WTC11 (cell line): ENCODE data around the gene DOCK7. TPM values are rescaled to one million over a fixed set of nuclear protein-coding genes. Genes with fewer than 3 reads are reported as not detected.

Source experiments
- ATAC-seq: fragments of 200-7000 bp; cut with Tn5 transposase; 2 replicates; pipeline ENCODE4 v1.10.0; 2021; ENCODE audit warnings: mild to moderate bottlenecking, moderate library complexity
- CTCF ChIA-PET: fragments of 300-600 bp; sonication (Branson Sonifier 250); formaldehyde crosslinking; loops from one replicate; lab custom pipeline; 2021; ENCODE audit warnings: antibody characterized with exemption; lab: Charles Lee
- POLR2A ChIA-PET: fragments of 350-600 bp; sonication (Branson Sonifier 250); formaldehyde crosslinking; loops from one replicate; lab custom pipeline; 2021; ENCODE audit warnings: antibody characterized with exemption; lab: Charles Lee
- DNase-seq: peaks from one replicate; pipeline ENCODE4 v3.0.0; 2021; ENCODE audit warnings: low spot score
- H3K27ac Mint-ChIP-seq: 2 replicates; pipeline ENCODE4 v1.8.0; 2021; ENCODE audit warnings: mixed read lengths
- H3K27me3 Mint-ChIP-seq: 2 replicates; pipeline ENCODE4 v1.8.0; 2021; ENCODE audit warnings: low read depth, mild to moderate bottlenecking, moderate library complexity, mixed read lengths
- H3K36me3 Mint-ChIP-seq: 2 replicates; pipeline ENCODE4 v1.8.0; 2021; ENCODE audit warnings: mixed read lengths
- H3K4me1 Mint-ChIP-seq: 2 replicates; pipeline ENCODE4 v1.8.0; 2022; ENCODE audit warnings: mixed read lengths
- H3K4me3 Mint-ChIP-seq: 2 replicates; pipeline ENCODE4 v1.8.0; 2021; ENCODE audit warnings: mild to moderate bottlenecking, moderate library complexity, mixed read lengths
- H3K9me3 Mint-ChIP-seq: 2 replicates; pipeline ENCODE4 v1.8.0; 2021; ENCODE audit warnings: mixed read lengths
- ATF3 ChIP-seq: sonication (generic); formaldehyde crosslinking; conservative IDR thresholded peaks from 2 replicates; pipeline ENCODE4 v1.8.1; 2022; ENCODE audit warnings: mild to moderate bottlenecking, missing genetic modification reagents
- ETV6 ChIP-seq: sonication (generic); formaldehyde crosslinking; IDR thresholded peaks from 2 replicates; pipeline ENCODE4 v1.8.1; 2022; ENCODE audit warnings: mild to moderate bottlenecking, missing genetic modification reagents
- GRHL2 ChIP-seq: fragments of 250-450 bp; sonication (Bioruptor Pico); IDR thresholded peaks from 2 replicates; pipeline ENCODE4 v1.8.0; 2022; ENCODE audit warnings: mild to moderate bottlenecking, moderate library complexity; ENCODE audit not compliant: insufficient replicate concordance, severe bottlenecking
- IRF2 ChIP-seq: sonication (generic); formaldehyde crosslinking; IDR thresholded peaks from 2 replicates; pipeline ENCODE4 v1.8.0; 2022; ENCODE audit warnings: low read depth, missing genetic modification reagents, borderline replicate concordance
- KAT7 ChIP-seq: sonication (generic); formaldehyde crosslinking; IDR thresholded peaks from 2 replicates; pipeline ENCODE4 v1.8.1; 2023; ENCODE audit warnings: missing genetic modification reagents, mild to moderate bottlenecking, borderline replicate concordance
- NFATC4 ChIP-seq: fragments of 250-450 bp; sonication (Bioruptor Pico); IDR thresholded peaks from 2 replicates; pipeline ENCODE4 v1.9.0; 2021; ENCODE audit warnings: mild to moderate bottlenecking
- NFE2L1 ChIP-seq: sonication (generic); formaldehyde crosslinking; IDR thresholded peaks from 2 replicates; pipeline ENCODE4 v1.8.1; 2023; ENCODE audit warnings: missing genetic modification reagents
- NFYB ChIP-seq: sonication (generic); formaldehyde crosslinking; conservative IDR thresholded peaks from 2 replicates; pipeline ENCODE4 v1.8.0; 2022; ENCODE audit warnings: low read depth, missing genetic modification reagents
- PRDM15 ChIP-seq: sonication (generic); formaldehyde crosslinking; IDR thresholded peaks from 2 replicates; pipeline ENCODE4 v1.8.0; 2022; ENCODE audit warnings: missing genetic modification reagents
- RORB ChIP-seq: fragments of 250-450 bp; sonication (Bioruptor Pico); IDR thresholded peaks from 2 replicates; pipeline ENCODE4 v1.9.0; 2021; ENCODE audit warnings: mild to moderate bottlenecking
- STAT6 ChIP-seq: sonication (generic); formaldehyde crosslinking; conservative IDR thresholded peaks from 2 replicates; pipeline ENCODE4 v1.8.1; 2023; ENCODE audit warnings: mild to moderate bottlenecking, low read depth, missing genetic modification reagents, moderate library complexity
- TEAD1 ChIP-seq: sonication (generic); formaldehyde crosslinking; IDR thresholded peaks from 2 replicates; pipeline ENCODE4 v1.8.0; 2022; ENCODE audit warnings: mild to moderate bottlenecking, missing genetic modification reagents
- TP53 ChIP-seq: sonication (generic); formaldehyde crosslinking; IDR thresholded peaks from 2 replicates; pipeline ENCODE4 v1.8.1; 2023; ENCODE audit warnings: mild to moderate bottlenecking, missing genetic modification reagents
- ZNF512 ChIP-seq: sonication (generic); formaldehyde crosslinking; IDR thresholded peaks from 2 replicates; pipeline ENCODE4 v1.8.1; 2022; ENCODE audit warnings: missing genetic modification reagents, borderline replicate concordance
- ZNF532 ChIP-seq: fragments of 250-450 bp; sonication (Bioruptor Pico); IDR thresholded peaks from 2 replicates; pipeline ENCODE4 v1.9.0; 2021; ENCODE audit warnings: mild to moderate bottlenecking, borderline replicate concordance
- total RNA-seq: library from RNA; stranded (reverse); gene quantifications from 3 replicates; pipeline ENCODE4 v1.2.3, GENCODE V29; 2021
- TF ChIP-seq, protein P1 (sequence below): fragments of 250-450 bp; sonication (Bioruptor Pico); IDR thresholded peaks from 2 replicates; pipeline ENCODE4 v1.9.0; 2021; ENCODE audit warnings: mild to moderate bottlenecking
- TF ChIP-seq, protein P2 (sequence below): sonication (generic); formaldehyde crosslinking; IDR thresholded peaks from 2 replicates; pipeline ENCODE4 v1.8.0; 2022; ENCODE audit warnings: mild to moderate bottlenecking, missing genetic modification reagents
- TF ChIP-seq, protein P3 (sequence below): sonication (generic); formaldehyde crosslinking; IDR thresholded peaks from 2 replicates; pipeline ENCODE4 v1.8.1; 2023; ENCODE audit warnings: mild to moderate bottlenecking, missing genetic modification reagents, moderate library complexity
- TF ChIP-seq, protein P4 (sequence below): sonication (generic); formaldehyde crosslinking; IDR thresholded peaks from 2 replicates; pipeline ENCODE4 v1.8.1; 2023; ENCODE audit warnings: mild to moderate bottlenecking, missing genetic modification reagents, moderate library complexity
- TF ChIP-seq, protein P5 (sequence below): sonication (generic); formaldehyde crosslinking; IDR thresholded peaks from 2 replicates; pipeline ENCODE4 v1.8.1; 2022; ENCODE audit warnings: mild to moderate bottlenecking, moderate library complexity, missing genetic modification reagents

The DOCK7 gene
- total RNA-seq, 1 experiment from 2014 or later, result 34.2 TPM

DNA sequence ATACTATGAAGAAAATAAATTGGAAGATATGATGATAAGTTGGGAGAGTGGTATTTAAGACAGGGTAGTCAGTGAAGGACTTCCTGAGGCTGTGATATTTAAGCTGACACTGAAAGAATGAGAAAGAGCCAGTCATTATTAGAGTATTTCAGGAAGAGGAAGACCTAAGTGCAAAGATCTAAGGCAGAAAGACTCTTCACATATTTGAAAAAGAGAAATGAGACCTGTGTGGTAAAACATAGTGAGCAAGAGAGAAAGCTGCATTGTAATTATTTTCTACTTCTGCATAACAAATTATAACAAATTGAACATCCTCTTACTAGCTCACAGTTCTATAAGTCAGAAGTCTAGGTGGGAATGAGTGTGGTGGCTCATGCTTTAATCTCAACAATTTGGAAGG lies 34.6 kb upstream of the DOCK7 start:
- DNase-seq, result no peak
- TF ChIP-seq ZNF512 (CRISPR knock-in tag) (no peak), PRDM15 (CRISPR knock-in tag) (no peak), GRHL2 (CRISPR knock-in tag) (no peak), NFYB (CRISPR knock-in tag) (no peak), TEAD1 (CRISPR knock-in tag) (no peak), IRF2 (CRISPR knock-in tag) (no peak), RORB (CRISPR knock-in tag) (no peak), NFE2L1 (CRISPR knock-in tag) (no peak), ZNF532 (no peak), KAT7 (CRISPR knock-in tag) (no peak), TP53 (CRISPR knock-in tag) (no peak), ETV6 (no peak), ATF3 (CRISPR knock-in tag) (no peak), STAT6 (CRISPR knock-in tag) (no peak), NFATC4 (no peak)
- TF ChIP-seq, protein P1, sequence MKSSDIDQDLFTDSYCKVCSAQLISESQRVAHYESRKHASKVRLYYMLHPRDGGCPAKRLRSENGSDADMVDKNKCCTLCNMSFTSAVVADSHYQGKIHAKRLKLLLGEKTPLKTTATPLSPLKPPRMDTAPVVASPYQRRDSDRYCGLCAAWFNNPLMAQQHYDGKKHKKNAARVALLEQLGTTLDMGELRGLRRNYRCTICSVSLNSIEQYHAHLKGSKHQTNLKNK (CRISPR knock-in tag), result no peak
- TF ChIP-seq, protein P2, sequence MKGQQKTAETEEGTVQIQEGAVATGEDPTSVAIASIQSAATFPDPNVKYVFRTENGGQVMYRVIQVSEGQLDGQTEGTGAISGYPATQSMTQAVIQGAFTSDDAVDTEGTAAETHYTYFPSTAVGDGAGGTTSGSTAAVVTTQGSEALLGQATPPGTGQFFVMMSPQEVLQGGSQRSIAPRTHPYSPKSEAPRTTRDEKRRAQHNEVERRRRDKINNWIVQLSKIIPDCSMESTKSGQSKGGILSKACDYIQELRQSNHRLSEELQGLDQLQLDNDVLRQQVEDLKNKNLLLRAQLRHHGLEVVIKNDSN (CRISPR knock-in tag), result no peak
- TF ChIP-seq, protein P3, sequence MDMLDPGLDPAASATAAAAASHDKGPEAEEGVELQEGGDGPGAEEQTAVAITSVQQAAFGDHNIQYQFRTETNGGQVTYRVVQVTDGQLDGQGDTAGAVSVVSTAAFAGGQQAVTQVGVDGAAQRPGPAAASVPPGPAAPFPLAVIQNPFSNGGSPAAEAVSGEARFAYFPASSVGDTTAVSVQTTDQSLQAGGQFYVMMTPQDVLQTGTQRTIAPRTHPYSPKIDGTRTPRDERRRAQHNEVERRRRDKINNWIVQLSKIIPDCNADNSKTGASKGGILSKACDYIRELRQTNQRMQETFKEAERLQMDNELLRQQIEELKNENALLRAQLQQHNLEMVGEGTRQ, result no peak
- TF ChIP-seq, protein P4, sequence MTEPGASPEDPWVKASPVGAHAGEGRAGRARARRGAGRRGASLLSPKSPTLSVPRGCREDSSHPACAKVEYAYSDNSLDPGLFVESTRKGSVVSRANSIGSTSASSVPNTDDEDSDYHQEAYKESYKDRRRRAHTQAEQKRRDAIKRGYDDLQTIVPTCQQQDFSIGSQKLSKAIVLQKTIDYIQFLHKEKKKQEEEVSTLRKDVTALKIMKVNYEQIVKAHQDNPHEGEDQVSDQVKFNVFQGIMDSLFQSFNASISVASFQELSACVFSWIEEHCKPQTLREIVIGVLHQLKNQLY (CRISPR knock-in tag), result no peak
- TF ChIP-seq, protein P5, sequence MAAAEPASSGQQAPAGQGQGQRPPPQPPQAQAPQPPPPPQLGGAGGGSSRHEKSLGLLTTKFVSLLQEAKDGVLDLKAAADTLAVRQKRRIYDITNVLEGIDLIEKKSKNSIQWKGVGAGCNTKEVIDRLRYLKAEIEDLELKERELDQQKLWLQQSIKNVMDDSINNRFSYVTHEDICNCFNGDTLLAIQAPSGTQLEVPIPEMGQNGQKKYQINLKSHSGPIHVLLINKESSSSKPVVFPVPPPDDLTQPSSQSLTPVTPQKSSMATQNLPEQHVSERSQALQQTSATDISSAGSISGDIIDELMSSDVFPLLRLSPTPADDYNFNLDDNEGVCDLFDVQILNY (CRISPR knock-in tag), result no peak
- peaks cover 26% of the 10 kb centered on the region for H3K4me1 Mint-ChIP-seq
- ATAC-seq, result no peak
- H3K27me3 Mint-ChIP-seq, result peaks cover 3% of the 10 kb centered on the region; the same call in 1 of the 2 replicates
- H3K9me3 Mint-ChIP-seq, result no peaks in the 10 kb centered on the region
- ChIA-PET POLR2A (no interaction called here), CTCF (no interaction called here)
- no peak overlapping the region for H3K27ac Mint-ChIP-seq
- no peak overlapping the region for H3K4me3 Mint-ChIP-seq
- no peaks in the 10 kb centered on the region for H3K36me3 Mint-ChIP-seq
